Fibroblast of villous mesenchyme (primary cell): ENCODE measurements around the gene TMBIM6. TPM values are rescaled to one million over a fixed set of nuclear protein-coding genes. Genes with fewer than 3 reads are reported as not detected.
"Not testable (repeated sequence)": the region's sequence is repeated elsewhere in the genome, so short reads cannot be mapped to it uniquely, and the experiment has no call there.

ENCODE experiments used
- DNase-seq: peaks from one replicate; pipeline ENCODE4 v3.0.0-alpha.2; 2010; ENCODE audit warnings: low read depth
- H3K4me3 ChIP-seq: 2 replicates; pipeline ENCODE4 v1.5.1; 2011; ENCODE audit warnings: low read depth, mild to moderate bottlenecking, low read length
- CTCF ChIP-seq: IDR thresholded peaks from 2 replicates; pipeline ENCODE4 v1.5.1; 2012; ENCODE audit warnings: low read depth, mild to moderate bottlenecking, low read length; ENCODE audit not compliant: insufficient read depth
- total RNA-seq: library from RNA; depleted of rRNA; stranded (reverse); fragments of >200 nt; gene quantifications from 2 replicates; pipeline ENCODE4 v1.2.3, GENCODE V29; 2012

Gene TMBIM6
- total RNA-seq, 1 donor, result 506 TPM

DNA sequence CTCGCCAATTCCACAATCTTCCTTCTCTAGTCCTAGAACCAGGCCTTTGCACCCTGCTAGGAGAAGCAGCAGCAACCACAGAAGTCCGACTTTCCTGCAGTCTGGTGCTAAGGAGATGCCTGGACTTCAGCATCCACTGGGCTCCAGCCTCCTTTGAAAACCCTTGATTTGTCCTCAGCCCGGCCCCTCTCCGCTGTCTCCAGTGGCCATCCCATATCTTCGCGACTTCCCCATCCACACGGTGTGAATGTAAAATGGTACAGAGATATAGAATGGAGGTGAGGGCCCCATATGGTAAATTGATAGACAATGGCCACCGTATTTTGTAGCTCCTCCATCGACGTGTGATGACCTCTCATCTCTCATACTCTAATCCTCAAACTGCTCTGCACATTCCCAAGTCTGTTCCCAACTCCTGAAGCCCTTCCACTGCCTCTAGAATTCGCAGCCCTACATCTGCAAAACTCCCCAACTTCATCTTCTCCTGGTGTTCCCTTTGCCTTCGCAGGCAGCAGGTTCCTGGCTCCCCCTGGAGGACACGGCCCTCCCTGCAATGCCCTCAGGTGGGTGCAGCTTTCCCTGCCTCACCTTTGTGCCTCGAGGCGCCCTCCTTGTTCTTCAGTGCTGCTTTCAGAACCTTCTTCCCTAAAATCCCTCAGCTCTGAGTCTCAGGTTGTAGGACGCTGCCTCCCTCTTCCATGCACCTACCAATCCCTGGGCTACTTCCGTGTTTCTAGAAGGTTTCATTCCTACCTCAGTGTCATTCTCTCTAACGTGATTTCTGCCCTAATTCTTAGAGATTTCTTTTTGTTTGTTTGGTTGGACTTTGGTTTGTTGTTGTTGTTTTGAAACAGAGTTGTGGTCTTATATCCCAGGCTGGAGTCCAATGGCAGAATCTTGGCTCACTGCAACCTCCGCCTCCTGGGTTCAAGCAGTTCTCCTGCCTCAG, 36.7 kb downstream of the TMBIM6 start:
- peak; percentile 34 for DNase-seq
- TF ChIP-seq CTCF, result peak; percentile 91
- H3K4me3 ChIP-seq, result no peak overlapping the region

DNA sequence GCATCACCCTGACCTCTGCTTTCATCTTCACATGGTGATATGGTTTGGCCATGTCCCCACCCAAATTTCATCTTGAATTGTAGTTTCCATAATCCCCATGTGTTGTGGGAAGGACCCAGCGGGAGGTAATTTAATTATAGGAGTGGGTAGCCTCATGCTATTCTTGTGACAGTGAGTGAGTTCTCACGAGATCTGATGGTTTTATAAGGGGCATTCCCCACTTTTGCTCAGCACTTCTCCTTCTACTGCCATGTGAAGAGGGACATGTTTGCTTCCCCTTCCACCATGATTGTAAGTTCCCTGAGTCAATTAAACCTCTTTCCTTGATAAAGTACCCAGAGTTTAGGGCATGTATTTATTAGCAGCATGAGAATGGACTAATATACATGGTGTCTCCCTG, 38.2 kb downstream of the TMBIM6 start:
- no peak for DNase-seq
- no peak for TF ChIP-seq CTCF

GRCh38 chr12:49780914-49781313, 39.6 kb downstream of the TMBIM6 start:
- H3K4me3 ChIP-seq, DNase-seq: not testable (repeated sequence)

More for the DNA sequence above, 38.2 kb downstream of the TMBIM6 start:
- no peak overlapping the region for H3K4me3 ChIP-seq

- H3K4me3 ChIP-seq, result no peak overlapping the region
- DNase-seq, result peak; percentile 88
- no peak for TF ChIP-seq CTCF
These were observed 42.7 kb downstream of the TMBIM6 start for GRCh38 chr12:49783917-49784676.

GRCh38 chr12:49784756-49785409, 43.5 kb downstream of the TMBIM6 start:
- no peak overlapping the region for H3K4me3 ChIP-seq
- TF ChIP-seq CTCF, result no peak
- DNase-seq, result peak; percentile 41

- H3K4me3 ChIP-seq, result no peak overlapping the region
- DNase-seq, result no peak
- no peak for TF ChIP-seq CTCF
These were observed 46.3 kb downstream of the TMBIM6 start for GRCh38 chr12:49787672-49788071.

- DNase-seq, result no peak
- no peak overlapping the region for H3K4me3 ChIP-seq
- peak; percentile 18 for TF ChIP-seq CTCF
These were observed 48.6 kb downstream of the TMBIM6 start for GRCh38 chr12:49789992-49790391.
